HG03103 (cell line): ENCODE measurements around the gene MTNR1A.
"Not testable (repeated sequence)": the region's sequence is repeated elsewhere in the genome, so short reads cannot be mapped to it uniquely, and the experiment has no call there.

Source experiments
- ATAC-seq: cut with Tn5 transposase; IDR thresholded peaks from one replicate; pipeline ENCODE4 v1.9.1; 2021; ENCODE audit warnings: low read depth; ENCODE audit not compliant: unreplicated experiment

The MTNR1A gene

GRCh38 chr4:186563761-186564160 is 8.4 kb upstream of the MTNR1A start:
- ATAC-seq, result no peak

DNA sequence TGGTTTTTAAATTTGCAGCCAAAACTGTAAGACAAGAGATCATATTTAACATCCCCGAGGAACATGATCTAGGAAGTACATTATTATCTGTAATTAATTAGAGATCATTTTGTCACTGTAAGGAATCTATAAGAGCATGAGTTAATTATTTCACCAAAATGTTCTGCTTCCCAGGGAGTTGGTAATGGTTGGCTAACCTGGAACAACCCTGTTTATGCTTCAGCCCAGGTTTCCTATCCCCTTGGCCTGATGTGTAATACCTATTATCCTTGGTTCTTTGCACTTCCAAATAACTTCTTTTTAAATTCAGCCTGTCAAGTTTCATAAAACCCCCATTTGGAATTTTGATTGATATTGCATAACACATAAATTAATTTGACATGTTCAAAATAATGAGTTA is 6.4 kb upstream of the MTNR1A start:
- no peak for ATAC-seq

DNA sequence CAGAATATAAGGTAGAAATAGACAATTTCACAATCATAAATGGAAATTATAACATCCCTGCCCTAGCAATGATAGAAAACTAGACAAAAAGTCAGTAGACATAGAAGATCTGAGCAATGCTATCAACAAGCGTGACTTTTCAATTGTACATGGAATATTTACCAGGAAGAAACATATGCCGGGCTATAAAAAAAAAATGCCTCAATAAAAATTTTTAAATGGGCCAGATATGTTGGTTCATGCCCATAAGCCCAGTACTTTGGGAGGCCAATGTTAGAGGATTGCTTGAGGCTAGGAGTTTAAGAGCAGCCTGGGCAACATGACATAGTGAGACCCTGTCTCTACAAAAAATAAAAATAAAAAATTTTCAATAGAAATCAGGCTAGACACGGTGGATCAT is 5.3 kb upstream of the MTNR1A start:
- ATAC-seq, result no peak

DNA sequence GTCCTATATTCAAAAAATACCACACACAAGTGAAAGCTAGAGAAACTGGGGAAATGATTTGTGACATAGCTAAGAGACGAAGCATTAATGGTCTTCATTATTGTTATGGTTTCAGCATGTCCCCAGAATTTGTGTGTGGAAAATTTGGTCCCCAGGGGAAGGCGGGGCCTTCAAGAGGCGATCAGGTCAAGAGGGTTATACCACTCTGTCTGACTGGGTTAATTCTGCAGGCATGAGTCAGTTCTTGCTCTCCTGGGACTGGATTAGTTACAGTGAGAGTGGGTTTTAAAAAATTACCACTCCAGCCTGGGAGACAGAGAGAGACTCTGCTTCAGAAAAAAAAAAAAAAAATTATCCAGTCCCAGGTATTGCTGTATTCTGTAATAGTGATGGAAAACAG is 2.1 kb upstream of the MTNR1A start:
- no peak for ATAC-seq

- no peak for ATAC-seq
Measured at GRCh38 chr4:186557061-186557460, 1.7 kb upstream of the MTNR1A start.

DNA sequence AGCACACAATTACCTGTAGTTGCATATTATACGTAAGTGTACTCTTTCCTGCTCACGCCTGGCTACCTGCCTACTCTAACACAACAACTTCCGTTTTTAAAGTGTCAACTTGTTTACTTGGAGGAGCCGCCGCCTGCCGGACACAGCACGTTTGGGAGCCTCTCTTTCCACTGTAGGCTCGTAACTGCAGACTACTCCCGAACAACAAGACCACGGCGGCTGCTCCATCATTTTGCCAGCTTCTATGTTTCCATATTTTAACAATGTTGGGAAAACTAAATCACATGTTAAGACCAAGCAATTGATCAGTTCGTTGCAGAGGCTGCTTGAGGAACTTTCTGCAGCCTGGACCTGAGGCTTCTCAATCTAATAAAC is 841 bp downstream of the MTNR1A start:
- ATAC-seq, result no peak

- ATAC-seq, result no peak
Measured at GRCh38 chr4:186553717-186554116, 1.6 kb downstream of the MTNR1A start.

DNA sequence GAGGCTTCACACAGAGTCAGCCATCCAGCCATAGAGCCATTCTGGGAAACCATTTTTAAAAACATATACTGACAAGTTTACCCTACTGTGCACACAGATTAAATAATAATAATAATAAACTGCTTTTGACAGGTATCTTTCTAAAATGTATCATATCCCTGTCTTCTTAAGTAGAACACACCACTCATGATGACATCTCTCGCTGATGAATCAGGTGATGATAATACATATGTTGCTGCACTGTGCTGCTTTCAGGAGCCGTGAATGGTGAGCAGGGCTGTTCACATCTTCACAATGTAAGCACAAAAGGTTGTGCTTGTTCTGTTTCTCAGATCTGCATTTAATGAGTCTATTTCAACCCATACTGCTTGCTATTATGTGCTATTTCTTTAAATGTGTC is 3.5 kb downstream of the MTNR1A start:
- no peak for ATAC-seq

DNA sequence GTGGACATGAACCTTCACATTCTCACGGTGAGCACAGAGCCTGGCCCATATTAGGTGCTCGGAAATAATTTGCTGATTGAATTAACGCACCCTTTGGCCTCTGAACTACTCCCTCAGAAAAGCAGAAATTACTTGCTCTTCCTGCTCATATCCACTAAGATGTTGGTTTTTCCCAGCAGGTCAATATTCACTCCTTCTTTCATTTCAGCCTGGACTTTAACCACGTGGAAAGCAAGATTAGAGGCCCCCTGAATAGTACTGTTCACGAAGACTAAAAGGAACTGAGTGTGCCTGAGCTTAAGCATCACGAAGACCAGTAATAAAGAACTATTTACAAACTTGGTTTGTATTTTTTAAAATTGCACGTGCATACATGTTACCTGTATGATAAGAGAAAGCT is 9.9 kb downstream of the MTNR1A start:
- ATAC-seq, result no peak

DNA sequence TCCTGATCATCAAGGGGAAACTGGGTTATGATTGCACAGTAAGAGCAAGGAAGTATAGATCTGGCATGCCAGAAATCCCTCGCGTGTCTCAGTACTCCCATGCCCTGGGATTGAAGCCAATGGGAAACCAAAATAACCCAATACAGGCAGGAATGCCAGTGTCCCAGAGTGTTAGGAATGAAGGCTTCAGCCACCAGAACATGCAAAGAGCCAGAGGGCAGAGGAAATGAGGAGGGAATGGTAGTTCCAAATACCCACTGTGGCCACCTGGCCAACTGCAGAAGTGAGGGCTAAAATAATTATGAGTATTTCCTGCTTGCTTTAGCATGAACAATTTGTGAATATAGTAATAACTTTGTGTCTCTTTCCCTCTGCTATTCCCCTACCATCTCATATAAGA is 12.2 kb downstream of the MTNR1A start:
- ATAC-seq, result no peak

DNA sequence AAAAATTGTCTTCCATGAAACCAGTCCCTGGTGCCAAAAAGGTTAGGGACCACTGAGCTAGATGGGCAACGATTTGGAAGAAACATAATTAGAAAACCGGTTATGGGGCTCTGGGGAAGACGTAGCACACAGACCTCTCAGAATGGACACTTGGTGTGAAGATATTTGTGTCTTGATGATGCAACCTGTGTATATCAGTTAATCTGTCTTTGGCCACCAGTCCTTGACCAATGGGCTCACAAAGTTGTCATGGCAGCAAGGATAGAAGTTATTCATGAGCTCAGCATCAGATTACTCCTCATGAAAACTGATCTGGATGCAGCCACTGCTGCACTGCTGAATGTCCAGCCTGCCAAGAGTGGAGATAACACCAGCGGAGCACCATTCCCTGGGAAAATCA is 13.6 kb downstream of the MTNR1A start:
- ATAC-seq, result no peak

GRCh38 chr4:186537843-186538521 is 17.4 kb downstream of the MTNR1A start:
- no peak for ATAC-seq

DNA sequence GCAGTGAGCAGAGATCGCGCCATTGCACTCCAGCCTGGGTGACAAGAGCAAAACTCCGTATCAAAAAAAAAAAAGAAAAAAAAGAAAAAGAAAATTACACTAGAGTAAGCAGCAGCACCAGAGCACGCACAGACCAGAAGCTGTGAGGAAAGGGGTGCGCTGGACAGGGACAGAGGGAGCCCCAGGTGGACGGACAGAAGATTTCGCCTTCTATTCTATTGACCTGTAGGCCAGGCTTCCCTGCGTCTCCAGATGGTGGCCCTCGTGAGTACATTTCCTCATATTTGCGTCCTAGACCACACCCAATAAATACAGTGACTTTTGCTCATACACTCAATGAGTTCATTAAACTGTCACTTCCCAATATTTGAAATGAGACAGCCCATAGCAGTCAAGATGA is 19.1 kb downstream of the MTNR1A start:
- ATAC-seq, result no peak

DNA sequence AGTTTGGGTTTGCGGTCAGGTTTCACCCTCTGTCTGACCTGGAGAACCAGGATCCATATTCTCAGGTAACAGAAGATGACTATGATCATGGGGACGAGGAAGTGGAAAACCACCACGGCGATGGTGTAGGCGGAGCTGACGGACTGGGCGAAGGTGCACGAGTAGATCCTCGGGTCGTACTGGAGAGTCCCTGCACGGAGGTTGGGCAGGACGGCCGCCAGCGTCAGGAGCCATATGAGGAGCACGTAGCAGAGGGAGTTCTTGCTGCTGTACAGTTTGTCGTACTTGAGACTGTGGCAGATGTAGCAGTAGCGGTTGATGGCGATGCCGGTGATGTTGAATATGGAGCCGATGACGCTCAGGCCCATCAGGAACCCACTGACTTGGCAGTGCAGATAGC is 21.3 kb downstream of the MTNR1A start:
- no peak for ATAC-seq

GRCh38 chr4:186523927-186524326 is 31.4 kb downstream of the MTNR1A start:
- ATAC-seq, result not testable (repeated sequence)

GRCh38 chr4:186516287-186516686 is 39.1 kb downstream of the MTNR1A start:
- no peak for ATAC-seq

DNA sequence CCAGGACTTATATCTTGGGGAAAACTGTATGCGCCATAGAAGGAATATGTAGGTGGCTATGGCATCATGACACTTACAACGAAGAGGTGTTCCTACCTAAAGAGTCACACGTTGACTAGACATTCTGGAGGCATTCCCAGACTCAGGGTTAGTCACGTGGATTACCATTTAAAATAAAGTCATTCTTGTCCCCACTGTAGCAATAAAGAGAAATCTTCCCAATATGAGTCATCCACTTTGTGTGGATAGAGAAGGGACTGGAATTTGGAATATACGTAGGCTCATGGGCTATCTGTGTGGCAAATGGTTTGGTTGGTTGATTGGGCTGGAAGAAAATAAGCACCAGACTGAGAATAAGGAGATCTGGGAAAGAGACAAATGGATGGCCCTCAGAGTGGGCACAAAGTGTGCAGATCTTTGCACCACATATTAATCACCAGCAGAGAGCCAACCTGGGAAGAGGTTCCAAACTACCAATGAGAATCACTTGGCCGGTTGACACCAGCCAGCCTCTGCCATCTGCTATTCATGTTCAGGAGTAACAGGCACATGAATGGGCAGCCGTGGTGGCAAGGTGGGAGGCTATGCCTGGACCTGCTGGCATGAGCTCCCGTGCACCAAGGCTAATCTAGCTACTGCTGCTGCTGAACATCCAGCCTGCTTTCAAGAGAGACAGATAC is 41.0 kb downstream of the MTNR1A start:
- no peak for ATAC-seq

GRCh38 chr4:186504771-186505170 is 50.6 kb downstream of the MTNR1A start:
- ATAC-seq, result not testable (repeated sequence)

- ATAC-seq, result no peak
Measured at GRCh38 chr4:186502231-186502630, 53.1 kb downstream of the MTNR1A start.

DNA sequence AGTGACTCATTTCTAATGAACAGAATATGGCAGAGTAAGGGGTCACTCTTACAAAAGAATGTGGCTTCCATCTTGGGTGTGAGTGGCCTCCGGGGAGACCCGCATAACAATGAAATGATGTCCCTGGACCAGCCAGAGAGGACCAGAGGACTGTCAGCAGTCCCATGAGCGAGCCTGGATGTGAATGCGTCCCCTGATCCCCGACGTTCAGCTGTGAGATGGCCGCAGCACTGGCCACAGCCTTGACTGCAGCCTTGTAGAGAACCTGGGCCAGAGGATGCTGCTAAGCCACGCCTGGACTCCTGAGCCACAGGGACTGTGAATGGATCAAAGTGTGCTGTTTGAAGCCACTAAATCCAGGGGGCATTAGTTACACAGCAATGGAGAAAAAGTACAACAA is 53.8 kb downstream of the MTNR1A start:
- no peak for ATAC-seq

GRCh38 chr4:186500721-186501304 is 54.6 kb downstream of the MTNR1A start:
- no peak for ATAC-seq

DNA sequence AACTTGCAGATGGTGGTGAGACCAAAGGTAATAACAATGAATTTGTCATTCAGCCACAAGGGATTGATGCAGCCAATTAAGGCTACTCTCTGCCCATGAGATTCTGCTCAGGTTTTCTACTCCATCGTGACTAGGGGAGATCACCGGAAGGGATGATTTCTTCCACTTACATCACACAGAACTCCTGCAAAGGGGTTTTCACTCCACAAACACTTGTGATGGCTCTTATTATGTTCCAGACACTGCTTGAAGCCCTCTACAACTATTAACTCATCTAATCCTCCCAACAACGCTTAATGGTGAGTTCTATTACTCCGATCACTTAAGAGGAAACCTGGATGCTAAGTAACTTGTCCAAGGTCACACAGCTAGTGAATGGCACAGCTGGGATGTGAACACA is 55.9 kb downstream of the MTNR1A start:
- no peak for ATAC-seq
